G401.6 (cell line): ENCODE measurements around the gene PSD4.

ENCODE experiments used
- FAIRE-seq: peaks from 2 replicates; lab custom pipeline; 2012; peaks lifted over from hg19 to GRCh38; lab: Jason Lieb, UNC

PSD4 gene

GRCh38 chr2:113184531-113185230, 10.9 kb downstream of the PSD4 start:
- FAIRE-seq = no peak

DNA sequence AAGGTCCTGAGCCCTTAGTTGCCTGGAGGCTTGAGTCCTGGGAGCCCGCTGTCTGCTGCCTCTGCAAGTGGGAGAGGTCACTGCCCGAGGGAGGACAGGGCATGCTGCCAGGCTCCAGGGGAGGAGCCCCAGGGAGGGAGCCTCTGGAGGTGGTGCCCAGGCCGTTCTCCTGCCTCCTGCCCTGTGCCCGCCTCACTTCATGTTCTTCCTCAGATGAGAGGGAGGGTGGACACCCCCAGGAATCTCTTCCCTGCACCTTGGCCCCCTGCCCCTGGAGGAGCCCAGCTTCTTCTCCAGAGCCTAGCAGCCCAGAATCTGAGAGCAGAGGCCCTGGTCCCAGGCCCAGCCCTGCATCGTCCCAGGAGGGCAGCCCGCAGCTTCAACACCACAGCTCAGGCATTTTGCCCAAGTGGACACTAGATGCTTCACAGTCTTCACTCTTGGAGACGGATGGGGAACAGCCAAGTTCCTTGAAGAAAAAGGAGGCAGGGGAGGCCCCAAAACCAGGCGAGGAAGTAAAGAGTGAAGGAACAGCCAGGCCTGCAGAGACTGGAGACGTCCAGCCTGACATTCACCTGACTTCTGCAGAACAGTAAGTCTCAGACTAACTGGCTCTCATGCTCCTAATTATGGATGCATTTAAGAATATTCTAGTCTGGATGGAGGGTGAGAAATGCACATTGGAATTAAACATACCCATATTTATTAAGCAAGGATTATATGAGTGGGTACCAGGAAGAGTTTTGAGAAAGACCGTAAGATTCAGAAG, 12.1 kb downstream of the PSD4 start:
- FAIRE-seq = no peak

GRCh38 chr2:113186433-113186796, 12.6 kb downstream of the PSD4 start:
- FAIRE-seq = no peak

GRCh38 chr2:113187771-113188170, 14.0 kb downstream of the PSD4 start:
- no peak for FAIRE-seq

GRCh38 chr2:113190871-113191270, 17.1 kb downstream of the PSD4 start:
- FAIRE-seq = no peak

DNA sequence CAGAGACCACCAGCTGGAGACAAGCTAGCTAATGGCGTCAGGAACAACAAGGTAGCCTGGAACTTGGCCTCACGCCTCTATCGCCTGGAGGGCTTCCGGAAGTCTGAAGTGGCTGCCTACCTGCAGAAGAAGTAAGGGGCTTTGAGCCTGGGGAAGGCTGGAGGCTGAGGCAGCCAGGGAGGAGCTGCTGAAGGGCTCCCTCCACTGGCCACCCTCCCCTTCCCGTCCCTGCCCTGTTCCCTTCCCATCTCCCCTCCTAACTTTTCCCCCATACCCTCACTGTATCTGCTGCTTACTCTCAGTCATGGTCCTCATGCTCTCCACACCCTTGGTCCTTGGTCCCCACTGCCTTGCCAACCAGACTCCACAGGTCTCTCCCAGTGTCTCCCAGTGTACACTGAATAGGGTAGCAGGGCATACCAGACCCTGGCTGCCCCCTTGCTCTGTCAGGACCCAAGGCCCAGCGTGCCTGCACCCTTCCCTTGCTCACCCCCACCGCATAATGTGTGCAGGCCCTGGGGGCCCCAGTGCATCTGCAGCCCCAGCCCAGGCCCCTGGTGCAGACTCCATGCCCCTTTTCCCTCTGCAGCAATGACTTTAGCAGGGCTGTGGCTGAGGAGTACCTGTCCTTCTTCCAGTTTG, 18.8 kb downstream of the PSD4 start:
- no peak for FAIRE-seq

DNA sequence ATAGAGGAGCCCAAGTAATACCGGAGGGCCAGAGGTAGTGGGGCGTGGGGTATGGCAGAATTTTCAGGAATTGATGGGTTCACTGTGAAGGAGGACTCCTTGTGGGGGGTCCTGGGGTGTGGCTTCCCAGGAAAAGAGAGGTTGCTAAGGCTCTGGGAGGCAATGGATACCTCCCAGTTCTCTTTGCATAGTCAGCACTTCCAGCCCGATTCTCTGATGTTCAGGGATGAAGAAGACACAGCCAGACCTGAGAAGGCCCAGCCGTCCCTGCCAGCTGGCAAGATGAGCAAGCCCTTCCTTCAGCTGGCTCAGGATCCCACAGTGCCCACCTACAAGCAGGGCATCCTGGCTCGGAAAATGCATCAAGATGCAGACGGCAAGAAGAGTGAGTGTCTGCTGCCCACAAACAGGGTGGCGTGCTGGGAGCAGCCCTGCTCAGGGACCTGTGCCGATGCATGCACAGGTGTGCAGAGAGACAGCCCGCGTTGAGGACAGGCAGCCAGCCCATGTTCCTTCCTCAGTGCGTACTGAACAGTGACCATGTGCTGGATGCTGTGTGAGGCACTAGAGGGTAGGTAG, 22.2 kb downstream of the PSD4 start:
- FAIRE-seq = no peak

- FAIRE-seq = no peak
Observed at GRCh38 chr2:113196839-113197238, 23.1 kb downstream of the PSD4 start.

DNA sequence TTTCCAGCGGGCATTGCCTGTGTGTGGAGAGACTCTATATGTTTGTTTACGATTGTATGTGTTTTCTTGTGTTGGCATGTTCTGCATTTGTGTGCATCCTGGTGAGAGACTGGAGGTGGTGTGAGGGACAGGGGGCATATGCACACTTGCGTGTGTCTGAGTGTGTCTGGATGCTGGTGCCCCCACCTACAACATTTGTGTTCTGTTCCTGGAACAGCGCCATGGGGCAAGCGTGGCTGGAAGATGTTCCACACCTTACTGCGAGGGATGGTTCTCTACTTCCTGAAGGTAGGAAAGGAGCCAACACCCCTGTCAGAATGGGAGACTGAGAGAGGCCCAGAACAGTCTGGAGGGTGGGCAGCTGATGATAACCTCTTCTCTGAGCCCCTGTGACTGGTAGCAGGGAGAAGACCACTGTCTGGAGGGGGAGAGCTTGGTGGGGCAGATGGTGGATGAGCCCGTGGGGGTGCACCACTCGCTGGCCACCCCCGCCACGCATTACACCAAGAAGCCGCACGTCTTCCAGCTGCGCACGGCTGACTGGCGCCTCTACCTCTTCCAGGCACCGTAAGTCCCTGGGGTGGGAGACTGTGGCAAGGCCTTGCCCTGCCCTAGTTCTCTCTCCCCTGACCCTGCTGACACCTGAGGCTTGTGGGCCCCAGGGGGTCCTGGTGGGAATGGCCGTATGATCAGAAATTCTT, 23.7 kb downstream of the PSD4 start:
- no peak for FAIRE-seq

GRCh38 chr2:113198048-113198789, 24.4 kb downstream of the PSD4 start:
- no peak for FAIRE-seq

- no peak for FAIRE-seq
Observed at GRCh38 chr2:113198790-113199612, 25.2 kb downstream of the PSD4 start.

- no peak for FAIRE-seq
Observed at GRCh38 chr2:113200236-113200635, 26.5 kb downstream of the PSD4 start.

DNA sequence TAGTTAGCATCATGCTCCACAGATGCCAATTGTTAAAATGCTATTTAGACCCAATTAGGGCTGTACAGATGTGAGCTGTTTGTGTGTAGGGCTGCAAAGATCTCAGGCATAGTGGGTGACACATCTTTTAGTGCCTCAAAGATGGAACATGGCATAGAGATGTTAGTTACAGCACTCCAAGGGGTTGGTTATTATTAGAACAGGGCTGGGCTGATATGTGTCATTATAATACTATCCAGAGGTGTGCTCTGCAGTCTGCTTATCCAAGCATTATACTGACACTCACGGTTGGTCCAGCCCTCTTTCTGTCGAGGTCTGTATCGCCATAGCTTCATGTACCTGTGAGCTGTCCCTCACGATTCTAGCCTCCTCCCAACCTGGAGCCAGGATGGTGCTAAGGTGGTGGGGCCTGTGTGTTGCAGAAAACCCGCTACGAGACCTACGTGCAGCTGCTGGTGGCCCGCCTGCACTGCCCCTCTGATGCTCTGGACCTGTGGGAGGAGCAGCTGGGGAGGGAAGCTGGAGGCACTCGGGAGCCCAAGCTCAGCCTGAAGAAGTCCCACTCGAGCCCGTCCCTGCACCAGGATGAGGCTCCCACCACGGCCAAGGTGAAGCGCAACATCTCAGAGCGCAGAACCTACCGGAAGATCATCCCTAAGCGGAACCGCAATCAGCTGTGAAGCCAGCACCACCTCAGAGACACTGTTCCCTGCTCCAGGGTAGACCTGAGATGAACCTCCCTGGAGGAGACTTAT, 27.1 kb downstream of the PSD4 start:
- no peak for FAIRE-seq

GRCh38 chr2:113201496-113202304, 27.9 kb downstream of the PSD4 start:
- FAIRE-seq = no peak

- no peak for FAIRE-seq
Observed at GRCh38 chr2:113202305-113203216, 28.8 kb downstream of the PSD4 start.

DNA sequence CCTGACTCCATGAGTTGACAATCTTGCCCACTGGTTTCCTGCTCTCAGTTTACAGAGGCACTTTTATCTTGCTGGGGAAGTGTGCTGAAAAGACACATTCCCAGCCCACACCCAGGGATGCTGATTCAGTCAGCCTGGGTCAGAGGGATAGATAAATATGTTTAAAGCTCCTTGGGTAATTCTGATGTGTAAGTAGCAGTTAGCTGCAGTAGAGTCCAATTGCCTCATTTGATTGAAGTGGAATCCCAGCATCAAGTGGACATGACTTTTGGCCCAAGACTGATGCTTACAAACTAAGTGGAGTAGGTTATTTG, 29.4 kb downstream of the PSD4 start:
- FAIRE-seq = no peak

GRCh38 chr2:113203901-113204519, 30.2 kb downstream of the PSD4 start:
- FAIRE-seq = no peak

GRCh38 chr2:113206251-113206650, 32.5 kb downstream of the PSD4 start:
- FAIRE-seq = no peak
